Prostate gland (tissue), 2 donors: ENCODE measurements around the gene KAZALD1. TPM values are rescaled to one million over a fixed set of nuclear protein-coding genes. Genes with fewer than 3 reads are reported as not detected.

Source experiments
- DNase-seq: peaks from one replicate; pipeline ENCODE4 v3.0.0-alpha.2; 2019; ENCODE audit warnings: low spot score
- H3K27ac ChIP-seq, 2 donors: fragments of 200-600 bp; sonication (generic); 2 replicates each; pipeline ENCODE4 v1.5.1; 2017 to 2019
- H3K27me3 ChIP-seq: fragments of 200-600 bp; sonication (generic); replicated peaks from 2 replicates; pipeline ENCODE4 v1.5.1; 2019; ENCODE audit not compliant: insufficient read depth
- H3K36me3 ChIP-seq, 2 donors: fragments of 200-600 bp; sonication (generic); 1 replicate in 1 of 2; 2 replicates in 1 of 2; pipeline versions ENCODE4 v1.5.1 to v1.8.1; 2017 to 2019
- H3K4me1 ChIP-seq: fragments of 200-600 bp; sonication (generic); replicated peaks from 2 replicates; pipeline ENCODE4 v1.5.1; 2019
- H3K4me3 ChIP-seq, 2 donors: fragments of 200-600 bp; sonication (generic); 2 replicates each; pipeline ENCODE4 v1.5.1; 2017 to 2019
- H3K9me3 ChIP-seq: fragments of 200-600 bp; sonication (generic); 2 replicates; pipeline ENCODE4 v1.5.1; 2017
- POLR2A ChIP-seq: fragments of 450-650 bp; IDR thresholded peaks from one replicate; pipeline ENCODE4 v1.6.1; 2016; ENCODE audit warnings: antibody characterized with exemption, mild to moderate bottlenecking
- POLR2AphosphoS5 ChIP-seq: sonication (generic); formaldehyde crosslinking; IDR thresholded peaks from one replicate; pipeline ENCODE4 v1.6.1; 2017; ENCODE audit warnings: antibody characterized with exemption
- WGBS: methylation state at CpG from one replicate; pipeline ENCODE4 v1.1.5; 2018; 5-methylcytosine and 5-hydroxymethylcytosine counted together
- intact Hi-C: fragments of 100-400 bp; cut with DNase I; formaldehyde crosslinking; loops from one replicate; pipeline ENCODE4 v1.14.2; 2022
- total RNA-seq, 2 donors: library from RNA; depleted of rRNA; stranded (reverse); fragments of >200 nt; gene quantifications; one replicate each; pipeline ENCODE4 v1.1.0, GENCODE V29; 2016
- TF ChIP-seq, protein P1 (sequence below), 4 experiments: fragments of 200-600 bp in 2 of 4; fragments of 450-650 bp in 2 of 4; sonication (generic) in 2 of 4; IDR thresholded peaks; 1 replicate in 3 of 4; 2 replicates in 1 of 4; pipeline ENCODE4 v1.5.1; 2016 to 2019; ENCODE audit warnings: antibody characterized with exemption in 4 of 4, mild to moderate bottlenecking in 2 of 4, moderate library complexity in 2 of 4

Gene KAZALD1
- total RNA-seq, 2 donors from 2014 or later, result 9.8 to 24.4 TPM

DNA sequence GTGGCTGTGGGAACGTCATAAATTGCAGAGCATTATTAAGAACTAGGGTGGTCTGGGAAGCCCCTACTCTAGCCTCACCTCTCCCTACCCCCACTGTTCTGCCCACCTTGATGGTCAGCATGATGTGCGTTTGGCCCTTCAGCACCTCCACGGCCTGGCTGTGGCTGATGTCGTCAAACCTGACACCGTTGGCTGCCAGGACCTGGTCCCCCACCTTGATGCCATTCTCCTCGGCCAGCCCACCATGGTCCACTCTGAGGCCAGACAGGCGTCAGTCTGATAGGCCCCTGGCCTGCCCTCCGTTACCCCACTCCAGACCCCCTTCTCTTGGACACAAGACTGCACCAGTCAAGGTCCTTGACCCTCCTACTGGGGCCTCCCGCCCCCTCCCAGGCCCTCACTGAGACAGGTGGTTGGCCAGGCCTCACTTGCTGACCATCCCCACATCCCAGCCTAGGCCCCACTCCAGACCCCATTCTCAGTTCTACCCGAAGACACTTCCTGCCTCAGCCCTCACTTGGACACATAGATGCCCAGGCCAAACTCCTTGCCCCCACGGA, 40.0 kb upstream of the KAZALD1 start:
- Histone ChIP-seq H3K4me3 (no peak overlapping the region), H3K27ac (no peak overlapping the region), H3K4me1 (no peaks in the 10 kb centered on the region), H3K9me3 (no peaks in the 10 kb centered on the region), H3K36me3 (no peaks in the 10 kb centered on the region), H3K27me3 (no peaks in the 10 kb centered on the region)
- WGBS, result 84% methylated on average over 11 of the region's 11 CpGs
- intact Hi-C loops, result no loop called here
- DNase-seq, result no peak
- no peak for TF ChIP-seq POLR2AphosphoS5
- no peak for TF ChIP-seq POLR2A
- TF ChIP-seq, protein P1, sequence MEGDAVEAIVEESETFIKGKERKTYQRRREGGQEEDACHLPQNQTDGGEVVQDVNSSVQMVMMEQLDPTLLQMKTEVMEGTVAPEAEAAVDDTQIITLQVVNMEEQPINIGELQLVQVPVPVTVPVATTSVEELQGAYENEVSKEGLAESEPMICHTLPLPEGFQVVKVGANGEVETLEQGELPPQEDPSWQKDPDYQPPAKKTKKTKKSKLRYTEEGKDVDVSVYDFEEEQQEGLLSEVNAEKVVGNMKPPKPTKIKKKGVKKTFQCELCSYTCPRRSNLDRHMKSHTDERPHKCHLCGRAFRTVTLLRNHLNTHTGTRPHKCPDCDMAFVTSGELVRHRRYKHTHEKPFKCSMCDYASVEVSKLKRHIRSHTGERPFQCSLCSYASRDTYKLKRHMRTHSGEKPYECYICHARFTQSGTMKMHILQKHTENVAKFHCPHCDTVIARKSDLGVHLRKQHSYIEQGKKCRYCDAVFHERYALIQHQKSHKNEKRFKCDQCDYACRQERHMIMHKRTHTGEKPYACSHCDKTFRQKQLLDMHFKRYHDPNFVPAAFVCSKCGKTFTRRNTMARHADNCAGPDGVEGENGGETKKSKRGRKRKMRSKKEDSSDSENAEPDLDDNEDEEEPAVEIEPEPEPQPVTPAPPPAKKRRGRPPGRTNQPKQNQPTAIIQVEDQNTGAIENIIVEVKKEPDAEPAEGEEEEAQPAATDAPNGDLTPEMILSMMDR (IDR thresholded peaks at IDR 0.05), result no peak

GRCh38 chr10:101022967-101023705, 38.7 kb upstream of the KAZALD1 start:
- H3K9me3 ChIP-seq, result no peaks in the 10 kb centered on the region
- no peaks in the 10 kb centered on the region for H3K27me3 ChIP-seq
- H3K4me1 ChIP-seq, result no peaks in the 10 kb centered on the region
- DNase-seq, result no peak
- no peaks in the 10 kb centered on the region for H3K36me3 ChIP-seq
- WGBS, result 93% methylated on average over 15 of the region's 15 CpGs
- intact Hi-C loops, result no loop called here
- H3K27ac ChIP-seq, result no peak overlapping the region
- TF ChIP-seq, protein P1 (IDR thresholded peaks at IDR 0.05), result no peak
- TF ChIP-seq POLR2A (no peak), POLR2AphosphoS5 (no peak)
- H3K4me3 ChIP-seq, result no peak overlapping the region

DNA sequence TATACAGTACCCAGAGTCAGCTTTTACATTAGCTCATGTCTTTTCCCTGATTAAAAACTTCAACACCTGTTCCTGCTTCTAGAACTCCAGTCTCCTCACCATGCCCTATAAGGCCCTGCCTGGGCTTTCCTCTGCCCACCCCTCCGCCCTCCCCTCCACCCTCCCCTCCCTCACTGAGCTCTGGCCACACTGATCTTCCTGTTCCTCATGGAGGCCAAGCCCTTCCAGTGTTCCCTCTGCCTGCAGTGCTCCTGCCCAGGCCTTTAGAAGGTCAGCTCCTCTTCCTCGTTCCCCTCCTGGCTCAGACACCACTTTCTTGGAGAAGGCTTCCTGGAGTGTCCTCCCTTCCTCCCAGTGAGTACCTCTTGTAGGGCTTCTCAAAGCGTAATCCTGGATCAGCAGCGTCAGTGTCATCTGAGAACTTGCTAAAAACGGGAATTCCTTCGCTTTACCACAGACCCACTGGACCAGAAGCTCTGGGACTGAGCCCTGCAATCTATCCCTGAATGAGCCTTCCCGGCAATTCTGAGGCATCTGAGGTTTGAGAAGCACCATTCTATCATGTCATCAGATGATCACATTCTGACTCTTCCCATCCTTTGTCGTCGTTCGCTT, 34.6 kb upstream of the KAZALD1 start:
- WGBS, result 73% methylated on average over 10 of the region's 10 CpGs
- no peak for DNase-seq
- TF ChIP-seq POLR2A, result no peak
- TF ChIP-seq, protein P1 (IDR thresholded peaks at IDR 0.05), result no peak
- TF ChIP-seq POLR2AphosphoS5, result no peak
- no peaks in the 10 kb centered on the region for H3K36me3 ChIP-seq
- intact Hi-C loops, result no loop called here
- H3K9me3 ChIP-seq, result no peaks in the 10 kb centered on the region
- no peak overlapping the region for H3K27ac ChIP-seq
- no peaks in the 10 kb centered on the region for H3K27me3 ChIP-seq
- H3K4me1 ChIP-seq, result peaks cover 6% of the 10 kb centered on the region
- no peak overlapping the region for H3K4me3 ChIP-seq

GRCh38 chr10:101028446-101029337, 33.1 kb upstream of the KAZALD1 start:
- 73% methylated on average over 7 of the region's 7 CpGs for WGBS
- no peak overlapping the region for H3K27ac ChIP-seq

More at GRCh38 chr10:101028446-101029337, 33.1 kb upstream of the KAZALD1 start:
- no peak for DNase-seq
- intact Hi-C loops, result no loop called here
- no peak for TF ChIP-seq POLR2A
- TF ChIP-seq, protein P1 (IDR thresholded peaks at IDR 0.05), result no peak
- TF ChIP-seq POLR2AphosphoS5, result no peak
- H3K4me1 ChIP-seq, result peaks cover 16% of the 10 kb centered on the region
- H3K9me3 ChIP-seq, result no peaks in the 10 kb centered on the region
- H3K36me3 ChIP-seq, result no peaks in the 10 kb centered on the region
- H3K4me3 ChIP-seq, result no peak overlapping the region
- no peaks in the 10 kb centered on the region for H3K27me3 ChIP-seq
